GM03348 (cell line): Measurements from ENCODE around the gene NRAS.

Experiments used
- DNase-seq: peaks from one replicate; pipeline ENCODE4 v3.0.0; 2012; ENCODE audit warnings: low spot score

NRAS gene

GRCh38 chr1:114725230-114725629 is 8.7 kb upstream of the NRAS start:
- no peak for DNase-seq

- DNase-seq = no peak
Observed at GRCh38 chr1:114723915-114724314, 7.3 kb upstream of the NRAS start.

GRCh38 chr1:114723457-114723856 is 6.9 kb upstream of the NRAS start:
- no peak for DNase-seq

GRCh38 chr1:114720492-114720891 is 3.9 kb upstream of the NRAS start:
- DNase-seq = no peak

GRCh38 chr1:114719424-114719787 is 2.8 kb upstream of the NRAS start:
- peak; percentile 11 for DNase-seq

GRCh38 chr1:114718661-114719423 is 2.3 kb upstream of the NRAS start:
- DNase-seq = no peak

- peak; percentile 4 for DNase-seq
Observed at GRCh38 chr1:114715952-114716303, 643 bp downstream of the NRAS start.

GRCh38 chr1:114712977-114713376 is 3.6 kb downstream of the NRAS start:
- DNase-seq = no peak

- DNase-seq = no peak
Observed at GRCh38 chr1:114710360-114710759, 6.2 kb downstream of the NRAS start.

- DNase-seq = no peak
Observed at GRCh38 chr1:114707604-114708003, 9.0 kb downstream of the NRAS start.

- no peak for DNase-seq
Observed at GRCh38 chr1:114703242-114703641, 13.3 kb downstream of the NRAS start.

- no peak for DNase-seq
Observed at GRCh38 chr1:114702737-114703136, 13.8 kb downstream of the NRAS start.

- DNase-seq = no peak
Observed at GRCh38 chr1:114701931-114702330, 14.6 kb downstream of the NRAS start.

- DNase-seq = peak; percentile 24
Observed at GRCh38 chr1:114700036-114700600, 16.5 kb downstream of the NRAS start.

GRCh38 chr1:114696810-114697209 is 19.8 kb downstream of the NRAS start:
- no peak for DNase-seq

- DNase-seq = peak; percentile 19
Observed at GRCh38 chr1:114695430-114696058, 21.0 kb downstream of the NRAS start, which contains the start of gene AMPD1. TSS of gene AMPD1 (minus strand) at chr1:114695546. CDS start at chr1:114695471, 75 bp downstream.

GRCh38 chr1:114694540-114695310 is 21.8 kb downstream of the NRAS start:
- DNase-seq = no peak

GRCh38 chr1:114692947-114693346 is 23.6 kb downstream of the NRAS start:
- DNase-seq = no peak

- DNase-seq = no peak
Observed at GRCh38 chr1:114691061-114691460, 25.5 kb downstream of the NRAS start.

GRCh38 chr1:114690148-114690547 is 26.4 kb downstream of the NRAS start:
- no peak for DNase-seq

GRCh38 chr1:114688526-114688925 is 28.0 kb downstream of the NRAS start:
- no peak for DNase-seq

- DNase-seq = no peak
Observed at GRCh38 chr1:114685851-114686250, 30.7 kb downstream of the NRAS start.

GRCh38 chr1:114677691-114678090 is 38.9 kb downstream of the NRAS start:
- DNase-seq = no peak
